ENCODE measurements around the gene CLIC5. TPM values are rescaled to one million over a fixed set of nuclear protein-coding genes. Genes with fewer than 3 reads are reported as not detected.

The CLIC5 gene
- total RNA-seq, 3 donors from 2014 or later: 3.4 to 5.4 (median 4.9) TPM

DNA sequence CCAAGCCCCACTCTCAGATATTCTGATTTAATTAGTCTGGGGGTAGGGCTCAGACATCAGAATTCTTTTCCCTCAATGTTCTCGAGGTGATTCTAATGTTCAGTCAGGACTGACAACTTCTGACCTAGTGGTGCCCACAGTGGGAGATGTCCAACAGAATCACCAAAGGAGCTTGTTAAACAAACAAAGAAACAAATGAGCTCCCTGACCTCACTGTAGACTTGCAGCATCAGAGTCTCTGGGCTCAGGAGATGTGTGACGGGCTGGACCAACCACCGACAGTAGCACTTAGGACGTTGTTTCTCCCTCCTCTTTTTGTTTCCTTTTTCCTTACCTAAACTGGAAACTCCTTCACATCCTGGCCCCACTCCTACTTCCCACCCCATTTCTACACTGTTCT is 49.3 kb downstream of the CLIC5 start:
- DNase-seq (ENCODE audit: low spot score in 2 of 2): no peak
- Histone ChIP-seq H3K27me3 (no peaks in the 10 kb centered on the region), H3K36me3 (no peaks in the 10 kb centered on the region), H3K27ac (no peak overlapping the region), H3K4me3 (no peak overlapping the region), H3K9me3 (peaks cover 6 to 8% of the 10 kb centered on the region in 2 donors), H3K4me1 (no peaks in the 10 kb centered on the region)
- TF ChIP-seq POLR2A (IDR thresholded peaks at IDR 0.05): no peak
- TF ChIP-seq CTCF (IDR thresholded peaks at IDR 0.05): no peak
- no peak for TF ChIP-seq POLR2AphosphoS5 (IDR thresholded peaks at IDR 0.05)
- intact Hi-C loops (cut with DNase I; ENCODE audit: low total_unique reads): no loop called here

DNA sequence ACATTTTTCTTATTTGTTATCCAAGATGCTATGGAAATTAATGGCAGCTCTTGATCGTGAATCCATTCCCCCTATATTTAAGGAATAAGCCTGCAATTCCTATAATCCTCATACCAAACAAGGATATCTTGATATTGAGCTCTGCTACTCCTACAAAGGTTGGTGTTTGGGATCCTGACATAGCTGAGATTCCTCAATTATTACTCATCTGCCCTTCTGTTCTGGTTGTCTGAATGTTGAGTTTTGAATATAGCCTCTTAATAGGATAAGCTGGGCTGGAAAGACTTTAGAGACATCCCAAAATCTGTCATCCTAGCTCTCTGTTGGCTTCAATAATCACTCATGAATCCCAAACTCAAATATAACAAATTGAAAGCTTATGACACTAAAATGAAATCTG is 49.9 kb downstream of the CLIC5 start:
- DNase-seq (ENCODE audit: low spot score in 2 of 2): no peak
- Histone ChIP-seq H3K36me3 (no peaks in the 10 kb centered on the region), H3K27me3 (no peaks in the 10 kb centered on the region), H3K9me3 (peaks cover 6 to 8% of the 10 kb centered on the region in 2 donors), H3K27ac (no peak overlapping the region), H3K4me3 (no peak overlapping the region), H3K4me1 (no peaks in the 10 kb centered on the region)
- TF ChIP-seq CTCF (IDR thresholded peaks at IDR 0.05) (no peak), POLR2A (IDR thresholded peaks at IDR 0.05) (no peak), POLR2AphosphoS5 (IDR thresholded peaks at IDR 0.05) (no peak)
- intact Hi-C loops (cut with DNase I; ENCODE audit: low total_unique reads): no loop called here

DNA sequence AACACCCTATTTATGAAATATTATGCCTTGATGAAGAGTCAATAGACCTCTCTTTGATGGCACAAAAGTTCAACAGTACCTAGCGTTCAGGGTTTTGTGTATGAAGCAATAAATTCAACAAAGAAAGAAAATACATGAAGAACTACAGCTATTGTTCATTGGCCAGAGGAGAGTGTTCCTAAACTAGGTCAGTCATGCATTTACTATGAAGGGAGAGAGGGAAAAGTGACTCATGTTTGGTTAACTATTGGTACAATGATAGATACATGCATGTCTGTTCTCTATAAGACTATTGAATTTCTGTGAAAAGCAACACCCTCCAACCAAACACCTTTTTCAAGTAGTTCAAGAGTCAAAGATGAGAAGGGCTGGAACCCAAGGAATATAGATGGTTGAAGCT is 50.7 kb downstream of the CLIC5 start:
- H3K36me3 ChIP-seq: no peaks in the 10 kb centered on the region
- H3K4me1 ChIP-seq: no peaks in the 10 kb centered on the region
- DNase-seq (ENCODE audit: low spot score in 2 of 2): no peak
- no peak overlapping the region for H3K4me3 ChIP-seq
- no peaks in the 10 kb centered on the region for H3K27me3 ChIP-seq
- H3K27ac ChIP-seq: no peak overlapping the region
- peaks cover 6 to 8% of the 10 kb centered on the region in 2 donors for H3K9me3 ChIP-seq
- TF ChIP-seq POLR2A (IDR thresholded peaks at IDR 0.05) (no peak), CTCF (IDR thresholded peaks at IDR 0.05) (no peak), POLR2AphosphoS5 (IDR thresholded peaks at IDR 0.05) (no peak)
- intact Hi-C loops (cut with DNase I; ENCODE audit: low total_unique reads): no loop called here

GRCh38 chr6:45964300-45964699 is 51.4 kb downstream of the CLIC5 start:
- intact Hi-C loops (cut with DNase I; ENCODE audit: low total_unique reads): no loop called here
- no peak overlapping the region for H3K4me3 ChIP-seq
- H3K36me3 ChIP-seq: no peaks in the 10 kb centered on the region

DNA sequence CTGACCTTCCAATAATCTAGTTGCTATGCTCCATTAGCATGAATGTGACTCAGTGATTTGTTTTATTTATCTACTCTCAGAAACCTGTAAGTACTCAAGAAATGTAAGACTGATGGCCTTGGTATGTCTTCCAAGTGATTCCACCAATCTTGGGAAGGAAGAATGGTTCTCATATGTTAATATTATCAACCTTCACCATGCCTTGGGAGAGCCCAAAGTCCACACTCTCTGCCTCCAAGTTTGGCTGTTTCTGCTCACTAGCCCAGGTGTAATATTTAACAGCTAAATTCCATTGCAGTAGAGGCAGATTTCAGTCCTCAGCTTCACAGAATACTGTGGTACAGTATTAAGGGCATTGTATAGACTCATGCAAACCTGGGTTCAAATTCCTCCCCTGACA is 51.8 kb downstream of the CLIC5 start:
- H3K27me3 ChIP-seq: no peaks in the 10 kb centered on the region
- H3K27ac ChIP-seq: no peak overlapping the region
- H3K9me3 ChIP-seq: peaks cover 6 to 8% of the 10 kb centered on the region in 2 donors
- no peak for DNase-seq (ENCODE audit: low spot score in 2 of 2)
- intact Hi-C loops (cut with DNase I; ENCODE audit: low total_unique reads): no loop called here
- no peak for TF ChIP-seq POLR2AphosphoS5 (IDR thresholded peaks at IDR 0.05)
- no peak for TF ChIP-seq POLR2A (IDR thresholded peaks at IDR 0.05)
- no peak for TF ChIP-seq CTCF (IDR thresholded peaks at IDR 0.05)
- no peaks in the 10 kb centered on the region for H3K36me3 ChIP-seq
- no peak overlapping the region for H3K4me3 ChIP-seq
- no peaks in the 10 kb centered on the region for H3K4me1 ChIP-seq

More at GRCh38 chr6:45964300-45964699, 51.4 kb downstream of the CLIC5 start:
- Histone ChIP-seq H3K27me3 (no peaks in the 10 kb centered on the region), H3K9me3 (peaks cover 6 to 8% of the 10 kb centered on the region in 2 donors), H3K27ac (no peak overlapping the region), H3K4me1 (no peaks in the 10 kb centered on the region)
- DNase-seq (ENCODE audit: low spot score in 2 of 2): no peak
- TF ChIP-seq POLR2AphosphoS5 (IDR thresholded peaks at IDR 0.05): no peak
- TF ChIP-seq POLR2A (IDR thresholded peaks at IDR 0.05): no peak
- no peak for TF ChIP-seq CTCF (IDR thresholded peaks at IDR 0.05)
